ENCODE measurements around the gene HOXB8.

The HOXB8 gene

GRCh38 chr17:48567646-48568354 is 47.3 kb downstream of the HOXB8 start:
- no peak for DNase-seq (ENCODE audit: low spot score)

GRCh38 chr17:48567209-48567608 is 47.9 kb downstream of the HOXB8 start:
- DNase-seq (ENCODE audit: low spot score) = no peak

- DNase-seq (ENCODE audit: low spot score) = no peak
Measured at GRCh38 chr17:48566717-48567116, 48.4 kb downstream of the HOXB8 start.

GRCh38 chr17:48565925-48566710 is 49.0 kb downstream of the HOXB8 start:
- no peak for DNase-seq (ENCODE audit: low spot score)

- DNase-seq (ENCODE audit: low spot score) = no peak
Measured at GRCh38 chr17:48565022-48565554, 50.0 kb downstream of the HOXB8 start.

GRCh38 chr17:48564188-48565021 is 50.7 kb downstream of the HOXB8 start:
- no peak for DNase-seq (ENCODE audit: low spot score)

- DNase-seq (ENCODE audit: low spot score) = no peak
Measured at GRCh38 chr17:48563867-48564187, 51.3 kb downstream of the HOXB8 start.

GRCh38 chr17:48563385-48563838 is 51.7 kb downstream of the HOXB8 start:
- DNase-seq (ENCODE audit: low spot score) = no peak

- DNase-seq (ENCODE audit: low spot score) = no peak
Measured at GRCh38 chr17:48562934-48563333, 52.2 kb downstream of the HOXB8 start.
